H9 (cell line): ENCODE data around the gene TOM1L2. TPM values are rescaled to one million over a fixed set of nuclear protein-coding genes. Genes with fewer than 3 reads are reported as not detected.

Experiments
- DNase-seq: peaks from one replicate; pipeline ENCODE4 v3.0.0-alpha.2; 2017
- H2AFZ ChIP-seq: one replicate; pipeline ENCODE4 v1.6.1; 2013; ENCODE audit warnings: mild to moderate bottlenecking, low read length, control low read depth, moderate library complexity
- H2AK5ac ChIP-seq: 2 replicates; pipeline ENCODE4 v1.6.1; 2013; ENCODE audit warnings: low read length, control low read depth, mixed read lengths; ENCODE audit not compliant: insufficient read length
- H2BK120ac ChIP-seq: one replicate; pipeline ENCODE4 v1.6.1; 2013; ENCODE audit warnings: low read depth, mild to moderate bottlenecking, low read length, control low read depth, inconsistent platforms; ENCODE audit not compliant: poor library complexity, severe bottlenecking
- H2BK12ac ChIP-seq: 2 replicates; pipeline ENCODE4 v1.6.1; 2013; ENCODE audit warnings: low read length, control low read depth, mixed read lengths, low read depth; ENCODE audit not compliant: insufficient read length
- H2BK15ac ChIP-seq: 2 replicates; pipeline ENCODE4 v1.6.1; 2013; ENCODE audit warnings: low read depth, low read length, control low read depth
- H2BK20ac ChIP-seq: one replicate; pipeline ENCODE4 v1.6.1; 2013; ENCODE audit warnings: low read depth, mild to moderate bottlenecking, low read length, control low read depth, inconsistent platforms; ENCODE audit not compliant: poor library complexity, severe bottlenecking
- H2BK5ac ChIP-seq: 2 replicates; pipeline ENCODE4 v1.6.1; 2013; ENCODE audit warnings: low read length, control low read depth, mixed read lengths; ENCODE audit not compliant: insufficient read length
- H3K14ac ChIP-seq: 2 replicates; pipeline ENCODE4 v1.6.1; 2013; ENCODE audit warnings: low read length, control low read depth; ENCODE audit not compliant: insufficient read depth
- H3K18ac ChIP-seq: 2 replicates; pipeline ENCODE4 v1.6.1; 2013; ENCODE audit warnings: low read depth, mild to moderate bottlenecking, mixed read lengths, low read length, control low read depth; ENCODE audit not compliant: insufficient read length
- H3K23ac ChIP-seq: 2 replicates; pipeline ENCODE4 v1.6.1; 2013; ENCODE audit warnings: low read length, control low read depth, mixed read lengths, low read depth; ENCODE audit not compliant: insufficient read length
- H3K23me2 ChIP-seq: 2 replicates; pipeline ENCODE4 v1.6.1; 2013; ENCODE audit warnings: low read depth, mild to moderate bottlenecking, mixed read lengths, low read length, control low read depth; ENCODE audit not compliant: insufficient read length, poor library complexity, severe bottlenecking
- H3K27ac ChIP-seq: 2 replicates; pipeline ENCODE4 v1.5.1; 2013; ENCODE audit warnings: low read length, control low read depth, mixed read lengths, low read depth; ENCODE audit not compliant: insufficient read length
- H3K27me3 ChIP-seq: 2 replicates; pipeline ENCODE4 v1.6.1; 2013; ENCODE audit warnings: low read length, control low read depth, inconsistent platforms; ENCODE audit not compliant: insufficient read depth
- H3K4ac ChIP-seq: 2 replicates; pipeline ENCODE4 v1.6.1; 2013; ENCODE audit warnings: low read depth, mild to moderate bottlenecking, control low read depth, inconsistent platforms, low read length, moderate library complexity
- H3K4me1 ChIP-seq: 2 replicates; pipeline ENCODE4 v1.6.1; 2013; ENCODE audit warnings: low read length, control low read depth, inconsistent platforms; ENCODE audit not compliant: insufficient read depth
- H3K4me2 ChIP-seq: 2 replicates; pipeline ENCODE4 v1.6.1; 2013; ENCODE audit warnings: low read length, control low read depth, mixed read lengths; ENCODE audit not compliant: insufficient read length, insufficient read depth
- H3K56ac ChIP-seq: 2 replicates; pipeline ENCODE4 v1.6.1; 2013; ENCODE audit warnings: low read depth, mild to moderate bottlenecking, mixed read lengths, low read length, control low read depth; ENCODE audit not compliant: insufficient read length
- H3K79me1 ChIP-seq: 2 replicates; pipeline ENCODE4 v1.6.1; 2013; ENCODE audit warnings: low read depth, mild to moderate bottlenecking, moderate library complexity, low read length, control low read depth, inconsistent platforms; ENCODE audit not compliant: insufficient read depth, poor library complexity, severe bottlenecking
- H3K79me2 ChIP-seq: 2 replicates; pipeline ENCODE4 v1.6.1; 2013; ENCODE audit warnings: low read length, control low read depth, inconsistent platforms; ENCODE audit not compliant: insufficient read depth
- H3K9ac ChIP-seq: 2 replicates; pipeline ENCODE4 v1.6.1; 2013; ENCODE audit warnings: low read length, control low read depth, mixed read lengths; ENCODE audit not compliant: insufficient read length; ENCODE audit errors: extremely low read depth
- H3K9me3 ChIP-seq: one replicate; pipeline ENCODE4 v1.6.1; 2013; ENCODE audit warnings: low read depth, low read length, inconsistent platforms; ENCODE audit not compliant: control insufficient read depth
- H3T11ph ChIP-seq: one replicate; pipeline ENCODE4 v1.6.1; 2013; ENCODE audit warnings: mild to moderate bottlenecking, low read length, control low read depth, inconsistent platforms
- H4K20me1 ChIP-seq: one replicate; pipeline ENCODE4 v1.6.1; 2013; ENCODE audit not compliant: control insufficient read depth, insufficient read length, insufficient read depth
- H4K5ac ChIP-seq: 2 replicates; pipeline ENCODE4 v1.6.1; 2013; ENCODE audit warnings: low read depth, mild to moderate bottlenecking, mixed read lengths, low read length, control low read depth; ENCODE audit not compliant: insufficient read length
- H4K8ac ChIP-seq: replicated peaks from 2 replicates; pipeline ENCODE4 v1.6.1; 2013; ENCODE audit warnings: low read length, control low read depth, mixed read lengths, low read depth; ENCODE audit not compliant: insufficient read length
- H4K91ac ChIP-seq: 2 replicates; pipeline ENCODE4 v1.6.1; 2013; ENCODE audit warnings: low read depth, mild to moderate bottlenecking, moderate library complexity, mixed read lengths, low read length, control low read depth; ENCODE audit not compliant: insufficient read length
- H3K27ac Mint-ChIP-seq, 3 experiments: 2 replicates in 2 of 3; 3 replicates in 1 of 3; pipeline ENCODE4 v1.8.0; 2020 to 2021; ENCODE audit warnings: mixed read lengths in 3 of 3, mild to moderate bottlenecking in 1 of 3, moderate library complexity in 1 of 3
- H3K27me3 Mint-ChIP-seq: 2 replicates; pipeline ENCODE4 v1.8.0; 2021; ENCODE audit warnings: low read depth, mild to moderate bottlenecking, moderate library complexity, mixed read lengths
- H3K36me3 Mint-ChIP-seq, 3 experiments: 2 replicates in 2 of 3; 3 replicates in 1 of 3; pipeline ENCODE4 v1.8.0; 2020 to 2021; ENCODE audit warnings: low read depth in 3 of 3, mixed read lengths in 3 of 3; ENCODE audit not compliant: insufficient read depth in 1 of 3
- H3K4me1 Mint-ChIP-seq, 2 experiments: 2 replicates each; pipeline ENCODE4 v1.8.0; 2020; ENCODE audit warnings: mixed read lengths in 2 of 2
- H3K4me3 Mint-ChIP-seq, 2 experiments: 2 replicates in 1 of 2; 3 replicates in 1 of 2; pipeline ENCODE4 v1.8.0; 2020 to 2021; ENCODE audit warnings: mild to moderate bottlenecking in 2 of 2, mixed read lengths in 2 of 2, moderate library complexity in 1 of 2
- H3K9me3 Mint-ChIP-seq, 2 experiments: 2 replicates in 1 of 2; 3 replicates in 1 of 2; pipeline ENCODE4 v1.8.0; 2020; ENCODE audit warnings: mild to moderate bottlenecking in 2 of 2, mixed read lengths in 2 of 2, moderate library complexity in 1 of 2
- CTCF ChIP-seq: fragments of 200-600 bp; sonication (generic); conservative IDR thresholded peaks from 3 replicates; pipeline ENCODE4 v1.8.0; 2021; ENCODE audit warnings: antibody characterized with exemption, mild to moderate bottlenecking
- WGBS: extraction: QIAGEN DNeasy Blood & Tissue Kit; methylation state at CpG from one replicate; pipeline ENCODE4 v1.1.7; 2013; ENCODE audit warnings: missing lambda C conversion rate, low lambda C conversion rate, mixed read lengths; ENCODE audit not compliant: insufficient read length; ENCODE audit errors: extremely low coverage; 5-methylcytosine and 5-hydroxymethylcytosine counted together
- total RNA-seq: library from RNA; stranded (reverse); gene quantifications from 2 replicates; pipeline ENCODE4 v1.2.1, GENCODE V29; 2021

The TOM1L2 gene
- total RNA-seq, 1 experiment from 2014 or later: 4.6 TPM

GRCh38 chr17:17800504-17801021 is 171.6 kb downstream of the TOM1L2 start:
- no peak overlapping the region for H3T11ph ChIP-seq
- H4K91ac ChIP-seq: no peak overlapping the region
- H4K5ac ChIP-seq: no peak overlapping the region
- H3K79me1 ChIP-seq: no peaks in the 10 kb centered on the region
- no peak overlapping the region for H2AK5ac ChIP-seq
- H3K23ac ChIP-seq: no peak overlapping the region
- no peak overlapping the region for H3K9ac ChIP-seq
- H3K27ac ChIP-seq: no peak overlapping the region
- Mint-ChIP-seq H3K4me3 (no peak overlapping the region; a peak in 1 of 5 replicates), H3K27ac (no peak overlapping the region; a peak in 1 of 7 replicates), H3K36me3 (no peaks in the 10 kb centered on the region), H3K9me3 (no peaks in the 10 kb centered on the region; a peak in 1 of 5 replicates), H3K27me3 (peaks cover 24% of the 10 kb centered on the region), H3K4me1 (peaks cover 11 to 26% of the 10 kb centered on the region in 2 experiments)
- no peak overlapping the region for H3K14ac ChIP-seq
- no peak overlapping the region for H3K4ac ChIP-seq
- no peaks in the 10 kb centered on the region for H4K20me1 ChIP-seq
- H2BK120ac ChIP-seq: no peak overlapping the region
- DNase-seq: no peak
- no peak overlapping the region for H3K18ac ChIP-seq
- no peak overlapping the region for H2AFZ ChIP-seq
- no peak overlapping the region for H2BK12ac ChIP-seq
- no peaks in the 10 kb centered on the region for H3K79me2 ChIP-seq
- H2BK20ac ChIP-seq: no peak overlapping the region
- no peaks in the 10 kb centered on the region for H3K9me3 ChIP-seq
- no peaks in the 10 kb centered on the region; the same call in 1 of the 2 replicates for H3K27me3 ChIP-seq
- H3K23me2 ChIP-seq: no peaks in the 10 kb centered on the region
- H3K56ac ChIP-seq: no peak overlapping the region
- H2BK5ac ChIP-seq: no peak overlapping the region
- H4K8ac ChIP-seq: no peak overlapping the region
- H3K4me1 ChIP-seq: no peaks in the 10 kb centered on the region
- H3K4me2 ChIP-seq: no peak overlapping the region
- no CpG with 5 or more reads among the region's 12 CpGs for WGBS
- no peak overlapping the region for H2BK15ac ChIP-seq
- peak; percentile 27; the same call in 1 of the 3 replicates for TF ChIP-seq CTCF
